Activated naive CD8-positive, alpha-beta T cell treated with anti-CD3 and anti-CD28 coated beads for 36 hours (primary cell): Measurements from ENCODE around the gene CCDC81. TPM values are rescaled to one million over a fixed set of nuclear protein-coding genes. Genes with fewer than 3 reads are reported as not detected.

Experiments used
- DNase-seq: peaks from one replicate; pipeline ENCODE4 v3.0.0; 2021
- H3K27ac Mint-ChIP-seq: one replicate; pipeline ENCODE4 v1.8.0; 2022; ENCODE audit warnings: mild to moderate bottlenecking, moderate library complexity, mixed read lengths
- H3K27me3 Mint-ChIP-seq: one replicate; pipeline ENCODE4 v1.8.0; 2022; ENCODE audit warnings: mild to moderate bottlenecking, mixed read lengths
- H3K36me3 Mint-ChIP-seq: one replicate; pipeline ENCODE4 v1.8.0; 2021; ENCODE audit warnings: mild to moderate bottlenecking, mixed read lengths
- H3K4me1 Mint-ChIP-seq: one replicate; pipeline ENCODE4 v1.8.0; 2021; ENCODE audit warnings: mixed read lengths
- H3K4me3 Mint-ChIP-seq: one replicate; pipeline ENCODE4 v1.8.0; 2022; ENCODE audit warnings: mild to moderate bottlenecking, moderate library complexity, mixed read lengths
- H3K9me3 Mint-ChIP-seq: one replicate; pipeline ENCODE4 v1.8.0; 2022; ENCODE audit warnings: mixed read lengths
- total RNA-seq, 2 experiments: library from RNA; stranded (reverse); gene quantifications; one replicate each; pipeline ENCODE4 v1.2.3, GENCODE V29; 2021

CCDC81 gene
- total RNA-seq, 2 experiments from 2014 or later: 0.16 to 0.42 TPM

- no peak overlapping the region for H3K4me3 Mint-ChIP-seq
- H3K9me3 Mint-ChIP-seq: no peaks in the 10 kb centered on the region
- peaks cover 2% of the 10 kb centered on the region for H3K36me3 Mint-ChIP-seq
Observed at GRCh38 chr11:86459682-86460460, 85.2 kb downstream of the CCDC81 start.

GRCh38 chr11:86460461-86461385 lies 86.0 kb downstream of the CCDC81 start:
- no peak for DNase-seq
- H3K4me3 Mint-ChIP-seq: no peak overlapping the region
- H3K27me3 Mint-ChIP-seq: no peaks in the 10 kb centered on the region
- H3K9me3 Mint-ChIP-seq: no peaks in the 10 kb centered on the region
- H3K36me3 Mint-ChIP-seq: peaks cover 2% of the 10 kb centered on the region
- no peak overlapping the region for H3K27ac Mint-ChIP-seq
- peaks cover 18% of the 10 kb centered on the region for H3K4me1 Mint-ChIP-seq

More at GRCh38 chr11:86459682-86460460, 85.2 kb downstream of the CCDC81 start:
- Mint-ChIP-seq H3K4me1 (peaks cover 21% of the 10 kb centered on the region), H3K27me3 (no peaks in the 10 kb centered on the region), H3K27ac (no peak overlapping the region)
- no peak for DNase-seq

- H3K27me3 Mint-ChIP-seq: no peaks in the 10 kb centered on the region
- no peak for DNase-seq
- no peak overlapping the region for H3K4me3 Mint-ChIP-seq
- peaks cover 10% of the 10 kb centered on the region for H3K4me1 Mint-ChIP-seq
- H3K9me3 Mint-ChIP-seq: no peaks in the 10 kb centered on the region
- no peaks in the 10 kb centered on the region for H3K36me3 Mint-ChIP-seq
- no peak overlapping the region for H3K27ac Mint-ChIP-seq
Observed at GRCh38 chr11:86461892-86462291, 87.2 kb downstream of the CCDC81 start.

GRCh38 chr11:86463120-86463519 lies 88.4 kb downstream of the CCDC81 start:
- Mint-ChIP-seq H3K4me3 (no peak overlapping the region), H3K36me3 (no peaks in the 10 kb centered on the region), H3K27me3 (no peaks in the 10 kb centered on the region), H3K4me1 (peaks cover 10% of the 10 kb centered on the region), H3K27ac (no peak overlapping the region), H3K9me3 (no peaks in the 10 kb centered on the region)
- DNase-seq: no peak

GRCh38 chr11:86463955-86464354 lies 89.3 kb downstream of the CCDC81 start:
- H3K4me3 Mint-ChIP-seq: no peak overlapping the region
- H3K4me1 Mint-ChIP-seq: peaks cover 10% of the 10 kb centered on the region
- H3K9me3 Mint-ChIP-seq: no peaks in the 10 kb centered on the region
- H3K27me3 Mint-ChIP-seq: no peaks in the 10 kb centered on the region
- no peak for DNase-seq
- H3K36me3 Mint-ChIP-seq: no peaks in the 10 kb centered on the region
- H3K27ac Mint-ChIP-seq: no peak overlapping the region

GRCh38 chr11:86464509-86465221 lies 90.0 kb downstream of the CCDC81 start:
- no peak for DNase-seq
- Mint-ChIP-seq H3K36me3 (no peaks in the 10 kb centered on the region), H3K27ac (no peak overlapping the region), H3K4me3 (no peak overlapping the region), H3K27me3 (no peaks in the 10 kb centered on the region), H3K9me3 (no peaks in the 10 kb centered on the region), H3K4me1 (peaks cover 10% of the 10 kb centered on the region)

- H3K4me1 Mint-ChIP-seq: peaks cover 9% of the 10 kb centered on the region
- no peak overlapping the region for H3K4me3 Mint-ChIP-seq
- H3K27me3 Mint-ChIP-seq: no peaks in the 10 kb centered on the region
- no peaks in the 10 kb centered on the region for H3K9me3 Mint-ChIP-seq
- H3K27ac Mint-ChIP-seq: no peak overlapping the region
- H3K36me3 Mint-ChIP-seq: peaks cover 2% of the 10 kb centered on the region
- no peak for DNase-seq
Observed at GRCh38 chr11:86468169-86468568, 93.5 kb downstream of the CCDC81 start.

- no peak overlapping the region for H3K4me3 Mint-ChIP-seq
- H3K27me3 Mint-ChIP-seq: no peaks in the 10 kb centered on the region
- peak overlapping the region; percentile 17 for H3K27ac Mint-ChIP-seq
- peaks cover 9% of the 10 kb centered on the region for H3K4me1 Mint-ChIP-seq
- peaks cover 2% of the 10 kb centered on the region for H3K36me3 Mint-ChIP-seq
- DNase-seq: no peak
- no peaks in the 10 kb centered on the region for H3K9me3 Mint-ChIP-seq
Observed at GRCh38 chr11:86469491-86470388, 95.1 kb downstream of the CCDC81 start.

Other genes with a start within 250 kb of the CCDC81 start
- gene EED, start 130.1 kb upstream of the CCDC81 start, total RNA-seq: 10 to 100 TPM; 85.3 to 86.7 TPM
- 10 to 100 TPM; 52.9 to 57.0 TPM for gene HIKESHI, start 72.6 kb upstream of the CCDC81 start, total RNA-seq